ENCODE measurements around the gene IMP4.

Gene IMP4

GRCh38 chr2:130378898-130379214 is 36.2 kb downstream of the IMP4 start:
- DNase-seq = no peak

- no peak for DNase-seq
These were observed 37.6 kb downstream of the IMP4 start for GRCh38 chr2:130380096-130380934.

GRCh38 chr2:130381145-130381544 is 38.4 kb downstream of the IMP4 start:
- no peak for DNase-seq

- no peak for DNase-seq
These were observed 38.9 kb downstream of the IMP4 start for GRCh38 chr2:130381619-130382018.

GRCh38 chr2:130382313-130382917 is 39.7 kb downstream of the IMP4 start:
- no peak for DNase-seq

GRCh38 chr2:130385709-130386108 is 43.0 kb downstream of the IMP4 start:
- no peak for DNase-seq

GRCh38 chr2:130387071-130387400 is 44.3 kb downstream of the IMP4 start:
- DNase-seq = no peak

- no peak for DNase-seq
These were observed 45.1 kb downstream of the IMP4 start for GRCh38 chr2:130387804-130388203.

- no peak for DNase-seq
These were observed 45.7 kb downstream of the IMP4 start for GRCh38 chr2:130388221-130388907.

- DNase-seq = no peak
These were observed 46.7 kb downstream of the IMP4 start for GRCh38 chr2:130389358-130389757.

GRCh38 chr2:130389783-130390182 is 47.1 kb downstream of the IMP4 start:
- no peak for DNase-seq

- no peak for DNase-seq
These were observed 47.9 kb downstream of the IMP4 start for GRCh38 chr2:130390460-130391057.

GRCh38 chr2:130391058-130391871 is 48.6 kb downstream of the IMP4 start:
- DNase-seq = peak; percentile 85

- no peak for DNase-seq
These were observed 49.4 kb downstream of the IMP4 start for GRCh38 chr2:130391872-130392670.

- no peak for DNase-seq
These were observed 50.7 kb downstream of the IMP4 start for GRCh38 chr2:130393318-130393910.

Data from activated CD8-positive, alpha-beta memory T cell treated with anti-CD3 and anti-CD28 coated beads for 24 hours (primary cell).